K562 (cell line): Measurements from ENCODE around the gene EPHA1. TPM values are rescaled to one million over a fixed set of nuclear protein-coding genes. Genes with fewer than 3 reads are reported as not detected.

Experiments
- AFF4 ChIP-seq: sonication (generic); formaldehyde crosslinking; IDR thresholded peaks from 2 replicates; pipeline ENCODE4 v1.8.0; 2023; ENCODE audit warnings: mild to moderate bottlenecking, missing genetic modification reagents
- CBX2 ChIP-seq: fragments of 200-600 bp; sonication (generic); IDR thresholded peaks from one replicate; pipeline ENCODE4 v1.6.1; 2012; ENCODE audit warnings: mild to moderate bottlenecking, low read length, inconsistent platforms; ENCODE audit not compliant: insufficient read depth, poor library complexity, severe bottlenecking
- E4F1 ChIP-seq: fragments of 250-450 bp; sonication (Bioruptor Pico); IDR thresholded peaks from 2 replicates; pipeline ENCODE4 v1.5.0; 2021; ENCODE audit warnings: mild to moderate bottlenecking, borderline replicate concordance
- PKNOX1 ChIP-seq: fragments of 450-650 bp; IDR thresholded peaks from 2 replicates; pipeline ENCODE4 v1.6.1; 2016
- RNF219 ChIP-seq: fragments of 250-450 bp; sonication (Bioruptor Pico); IDR thresholded peaks from 2 replicates; pipeline ENCODE4 v1.5.0; 2022; ENCODE audit warnings: mild to moderate bottlenecking
- polyA plus RNA-seq, 8 experiments: library from polyadenylated mRNA; depleted of rRNA in 4 of 8; stranded (reverse) in 5 of 8; unstranded in 3 of 8; fragments of >200 nt; fragmentation: Nextera tagmentation in 2 of 8; fragmentation: Illumina TruSeq in 1 of 8; extraction: Ambion mirVana in 2 of 8; extraction: Trizol in 1 of 8; gene quantifications; 2 replicates each; pipeline versions ENCODE4 v1.2.1 to v1.2.3, GENCODE V29; 2011 to 2014; ENCODE audit warnings: inconsistent platforms in 1 of 8, missing spikeins in 1 of 8
- total RNA-seq, 7 experiments: library from RNA; depleted of rRNA in 6 of 7; stranded (reverse); fragments of >200 nt in 6 of 7; fragmentation: Illumina TruSeq in 2 of 7; extraction: Trizol in 2 of 7; gene quantifications; 2 replicates each; pipeline versions ENCODE4 v1.2.1 to v1.2.3, GENCODE V29; 2011 to 2021; ENCODE audit warnings: low replicate concordance in 1 of 7

The EPHA1 gene
- total and polyA plus RNA-seq, 9 of the 15 experiments (the other 6 are each of a cell fraction or from before 2014, with no cell fraction given): 0.22 to 0.57 (median 0.32) TPM; not detected in 6

- TF ChIP-seq E4F1 (CRISPR knock-in tag) (no peak), CBX2 (no peak), PKNOX1 (no peak), AFF4 (CRISPR knock-in tag) (no peak), RNF219 (CRISPR knock-in tag) (no peak)
Observed at GRCh38 chr7:143439866-143440265, 31.2 kb upstream of the EPHA1 start (continued).
